Measurements from ENCODE around the gene RPL23.

RPL23 gene

DNA sequence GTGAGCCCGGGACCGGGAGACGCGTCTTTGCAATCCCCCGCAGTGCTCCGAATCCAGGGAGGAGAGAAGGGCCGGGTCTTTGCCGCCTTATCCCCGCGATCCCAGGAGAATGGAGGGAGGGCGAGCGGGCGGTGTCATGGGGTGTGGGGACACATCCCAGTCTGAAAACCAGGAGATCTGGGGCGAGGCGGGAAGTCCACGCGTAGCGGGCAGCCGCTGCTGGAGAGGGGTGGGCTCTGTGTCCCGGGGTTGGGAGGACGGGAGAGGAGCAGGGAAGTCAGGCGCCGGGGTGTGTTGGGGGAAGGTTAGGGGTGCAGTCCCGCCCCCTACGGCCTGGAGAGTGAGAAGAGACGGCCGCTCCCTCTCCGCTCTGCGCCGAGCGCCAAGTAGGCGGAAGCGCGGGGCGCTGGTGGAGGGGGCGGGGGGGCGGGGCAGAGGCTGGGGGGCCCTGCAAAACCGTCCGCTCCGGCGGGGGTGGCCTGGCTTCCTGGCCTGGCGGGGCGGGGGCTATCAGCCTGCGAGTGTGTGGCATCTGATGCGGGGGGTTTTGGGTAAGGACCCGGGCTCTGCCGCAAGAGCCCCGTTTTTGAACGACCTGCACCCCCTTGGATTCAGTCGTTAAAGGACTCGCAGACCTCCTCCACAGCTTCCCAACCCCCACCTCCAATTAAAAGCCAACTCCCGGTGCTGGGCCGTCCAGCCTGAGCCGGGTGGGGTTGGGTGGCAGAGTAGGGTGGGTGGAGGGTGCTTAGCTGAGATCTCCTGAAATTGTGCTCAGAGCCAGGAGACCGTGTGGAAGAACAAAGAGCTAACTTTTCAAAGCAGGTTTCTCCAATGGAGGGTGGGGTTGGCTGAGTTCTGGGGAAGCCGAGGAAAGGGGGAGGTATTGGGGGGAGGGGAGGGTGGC, 17.0 kb upstream of the RPL23 start:
- Histone ChIP-seq H4K8ac (ENCODE audit: low read length) (peak overlapping the region; percentile 93), H2BK5ac (ENCODE audit: low read depth, low read length, poor library complexity, severe bottlenecking) (peak overlapping the region; percentile 96), H3K18ac (ENCODE audit: low read depth in 1 of 2, low read length in 2 of 2) (peak overlapping the region; percentile 99 to 100), H2BK15ac (ENCODE audit: low read depth, poor library complexity, severe bottlenecking) (peak overlapping the region; percentile 84), H2AK5ac (ENCODE audit: low read length, severe bottlenecking) (peak overlapping the region; percentile 95), H3K4me2 (ENCODE audit: low read length, poor library complexity, severe bottlenecking) (peak overlapping the region; percentile 36), H2AFZ (ENCODE audit: low read depth, low read length) (no peak overlapping the region), H3K4ac (ENCODE audit: low read depth in 1 of 2, low read length in 2 of 2) (peak overlapping the region; percentile 94 to 100), H4K91ac (ENCODE audit: low read length) (peak overlapping the region; percentile 96), H2BK120ac (ENCODE audit: low read depth, low read length) (peak overlapping the region; percentile 94), H3K4me3 (ENCODE audit: insufficient read depth in 1 of 2, low read depth in 1 of 2, low read length in 2 of 2) (peak overlapping the region; percentile 76 to 97), H3K14ac (ENCODE audit: low read length in 2 of 2) (peak overlapping the region; percentile 95 to 100), H3K79me1 (replicated peaks; ENCODE audit: low read length, poor library complexity, severe bottlenecking) (no peaks in the 10 kb centered on the region), H3K27me3 (ENCODE audit: control insufficient read depth in 1 of 2, insufficient read depth in 1 of 2, low read length in 2 of 2) (no peaks in the 10 kb centered on the region), H3K9me3 (ENCODE audit: control insufficient read depth, low read length) (no peaks in the 10 kb centered on the region), H3K9ac (ENCODE audit: low read length) (peak overlapping the region; percentile 99), H2BK12ac (ENCODE audit: low read length in 2 of 2) (peak overlapping the region; percentile 33 to 85), H3K4me1 (ENCODE audit: control insufficient read depth, insufficient read depth, low read depth, low read length) (peaks cover 47% of the 10 kb centered on the region), H3K23ac (ENCODE audit: low read length in 2 of 2) (peak overlapping the region in 1 of 2 experiments; percentile 99), H3K27ac (ENCODE audit: low read length, poor library complexity, severe bottlenecking) (peak overlapping the region; percentile 98), H3K36me3 (ENCODE audit: control insufficient read depth in 1 of 2, insufficient read depth in 2 of 2, low read depth in 1 of 2, low read length in 2 of 2) (peaks cover 14 to 21% of the 10 kb centered on the region in 2 experiments)
- DNase-seq = peak; percentile 64
- WGBS = 1% methylated on average over 27 of the region's 56 CpGs

DNA sequence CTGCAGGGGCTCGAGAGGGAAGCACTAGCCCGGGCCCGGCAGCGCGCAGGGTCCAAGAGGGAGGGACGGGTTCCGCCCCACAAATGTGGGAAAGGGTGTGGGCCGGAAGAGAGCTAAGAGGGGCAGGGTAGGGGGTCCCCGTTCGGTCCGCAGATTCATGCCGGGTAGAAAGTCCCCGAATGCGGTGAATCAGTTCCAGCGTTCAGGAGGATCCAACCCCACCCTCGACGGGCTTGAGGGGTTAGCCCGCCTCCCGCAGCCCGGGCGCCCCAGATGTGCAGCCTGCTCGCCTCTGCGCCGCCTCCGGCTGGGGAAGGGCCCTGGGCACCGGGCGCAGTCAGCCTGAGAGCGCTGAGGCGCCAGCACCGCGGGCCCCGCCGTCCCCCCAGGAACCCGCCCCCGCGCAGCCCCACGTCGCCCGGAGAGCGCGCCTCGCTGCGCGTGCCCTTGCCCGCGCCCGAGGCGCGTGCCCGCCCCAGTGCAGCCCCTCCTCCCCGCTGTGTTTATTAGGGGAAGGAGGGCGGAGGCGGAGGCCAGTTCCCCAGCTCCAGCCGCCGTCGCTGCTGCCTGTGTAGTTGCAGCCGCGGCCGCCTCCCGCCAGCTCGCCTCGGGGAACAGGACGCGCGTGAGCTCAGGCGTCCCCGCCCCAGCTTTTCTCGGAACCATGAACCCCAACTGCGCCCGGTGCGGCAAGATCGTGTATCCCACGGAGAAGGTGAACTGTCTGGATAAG, 16.2 kb upstream of the RPL23 start, which contains the start of gene LASP1:
TSS of gene LASP1 (plus strand) at position 533 of the 733 bp plus-strand sequence. CDS start at position 665, 132 bp downstream.
- Histone ChIP-seq H2BK15ac (ENCODE audit: low read depth, poor library complexity, severe bottlenecking) (peak within 1 kb of the TSS; percentile 93), H3K18ac (ENCODE audit: low read depth in 1 of 2, low read length in 2 of 2) (peak within 1 kb of the TSS; percentile 99 to 100), H3K9ac (ENCODE audit: low read length) (peak within 1 kb of the TSS; percentile 99), H3K4me2 (ENCODE audit: low read length, poor library complexity, severe bottlenecking) (peak within 1 kb of the TSS; percentile 56), H3K9me3 (ENCODE audit: control insufficient read depth, low read length) (no peaks in the 10 kb centered on the region), H3K4ac (ENCODE audit: low read depth in 1 of 2, low read length in 2 of 2) (peak within 1 kb of the TSS; percentile 94 to 100), H2BK5ac (ENCODE audit: low read depth, low read length, poor library complexity, severe bottlenecking) (peak within 1 kb of the TSS; percentile 96), H3K27me3 (ENCODE audit: control insufficient read depth in 1 of 2, insufficient read depth in 1 of 2, low read length in 2 of 2) (no peaks in the 10 kb centered on the region), H3K36me3 (ENCODE audit: control insufficient read depth in 1 of 2, insufficient read depth in 2 of 2, low read depth in 1 of 2, low read length in 2 of 2) (peaks cover 14 to 16% of the 10 kb centered on the region in 2 experiments), H3K4me1 (ENCODE audit: control insufficient read depth, insufficient read depth, low read depth, low read length) (peaks cover 40% of the 10 kb centered on the region), H3K27ac (ENCODE audit: low read length, poor library complexity, severe bottlenecking) (peak within 1 kb of the TSS; percentile 98), H3K14ac (ENCODE audit: low read length in 2 of 2) (peak within 1 kb of the TSS; percentile 95 to 100), H2AFZ (ENCODE audit: low read depth, low read length) (peak within 1 kb of the TSS; percentile 2), H4K91ac (ENCODE audit: low read length) (peak within 1 kb of the TSS; percentile 96), H3K23ac (ENCODE audit: low read length in 2 of 2) (peak within 1 kb of the TSS in 1 of 2 experiments; percentile 99), H3K79me1 (replicated peaks; ENCODE audit: low read length, poor library complexity, severe bottlenecking) (no peaks in the 10 kb centered on the region), H2BK12ac (ENCODE audit: low read length in 2 of 2) (peak within 1 kb of the TSS; percentile 85 to 90), H4K8ac (ENCODE audit: low read length) (peak within 1 kb of the TSS; percentile 93), H3K4me3 (ENCODE audit: insufficient read depth in 1 of 2, low read depth in 1 of 2, low read length in 2 of 2) (peak within 1 kb of the TSS; percentile 76 to 97), H2BK120ac (ENCODE audit: low read depth, low read length) (peak within 1 kb of the TSS; percentile 94), H2AK5ac (ENCODE audit: low read length, severe bottlenecking) (peak within 1 kb of the TSS; percentile 94)
- peak; percentile 89 for DNase-seq
- WGBS = 0% methylated on average over 65 of the region's 73 CpGs

- DNase-seq = peak; percentile 94
- Histone ChIP-seq H3K27me3 (ENCODE audit: control insufficient read depth in 1 of 2, insufficient read depth in 1 of 2, low read length in 2 of 2) (no peaks in the 10 kb centered on the region), H3K18ac (ENCODE audit: low read depth in 1 of 2, low read length in 2 of 2) (peak overlapping the region; percentile 49 to 91), H3K4me2 (ENCODE audit: low read length, poor library complexity, severe bottlenecking) (peak overlapping the region; percentile 56), H3K36me3 (ENCODE audit: control insufficient read depth in 1 of 2, insufficient read depth in 2 of 2, low read depth in 1 of 2, low read length in 2 of 2) (peaks cover 11 to 14% of the 10 kb centered on the region in 2 experiments), H4K91ac (ENCODE audit: low read length) (peak overlapping the region; percentile 88), H3K27ac (ENCODE audit: low read length, poor library complexity, severe bottlenecking) (peak overlapping the region; percentile 96), H2BK15ac (ENCODE audit: low read depth, poor library complexity, severe bottlenecking) (peak overlapping the region; percentile 93), H2BK5ac (ENCODE audit: low read depth, low read length, poor library complexity, severe bottlenecking) (peak overlapping the region; percentile 25), H3K9ac (ENCODE audit: low read length) (peak overlapping the region; percentile 99), H2AK5ac (ENCODE audit: low read length, severe bottlenecking) (no peak overlapping the region), H3K4me1 (ENCODE audit: control insufficient read depth, insufficient read depth, low read depth, low read length) (peaks cover 32% of the 10 kb centered on the region), H3K14ac (ENCODE audit: low read length in 2 of 2) (peak overlapping the region in 1 of 2 experiments; percentile 0), H2AFZ (ENCODE audit: low read depth, low read length) (peak overlapping the region; percentile 2), H4K8ac (ENCODE audit: low read length) (peak overlapping the region; percentile 89), H2BK12ac (ENCODE audit: low read length in 2 of 2) (peak overlapping the region; percentile 17 to 90), H3K9me3 (ENCODE audit: control insufficient read depth, low read length) (no peaks in the 10 kb centered on the region), H3K79me1 (replicated peaks; ENCODE audit: low read length, poor library complexity, severe bottlenecking) (no peaks in the 10 kb centered on the region), H3K23ac (ENCODE audit: low read length in 2 of 2) (no peak overlapping the region), H3K4me3 (ENCODE audit: insufficient read depth in 1 of 2, low read depth in 1 of 2, low read length in 2 of 2) (peak overlapping the region; percentile 76 to 97), H3K4ac (ENCODE audit: low read depth in 1 of 2, low read length in 2 of 2) (peak overlapping the region; percentile 66 to 82), H2BK120ac (ENCODE audit: low read depth, low read length) (peak overlapping the region; percentile 91)
- under 1% methylated on average over 19 of the region's 26 CpGs for WGBS
Observed at GRCh38 chr17:38868817-38869525, 15.4 kb upstream of the RPL23 start.
